ENCODE data around the gene KRCC1.
"Not testable (repeated sequence)": the region's sequence is repeated elsewhere in the genome, so short reads cannot be mapped to it uniquely, and the experiment has no call there.

Gene KRCC1

GRCh38 chr2:88003074-88003755 lies 52.4 kb downstream of the KRCC1 start:
- Histone ChIP-seq H2AFZ (ENCODE audit: low read depth, low read length, severe bottlenecking) (no peak overlapping the region), H3K4me3 (ENCODE audit: insufficient read depth, low read length, poor library complexity, severe bottlenecking) (no peak overlapping the region)
- TF ChIP-seq, protein P1, sequence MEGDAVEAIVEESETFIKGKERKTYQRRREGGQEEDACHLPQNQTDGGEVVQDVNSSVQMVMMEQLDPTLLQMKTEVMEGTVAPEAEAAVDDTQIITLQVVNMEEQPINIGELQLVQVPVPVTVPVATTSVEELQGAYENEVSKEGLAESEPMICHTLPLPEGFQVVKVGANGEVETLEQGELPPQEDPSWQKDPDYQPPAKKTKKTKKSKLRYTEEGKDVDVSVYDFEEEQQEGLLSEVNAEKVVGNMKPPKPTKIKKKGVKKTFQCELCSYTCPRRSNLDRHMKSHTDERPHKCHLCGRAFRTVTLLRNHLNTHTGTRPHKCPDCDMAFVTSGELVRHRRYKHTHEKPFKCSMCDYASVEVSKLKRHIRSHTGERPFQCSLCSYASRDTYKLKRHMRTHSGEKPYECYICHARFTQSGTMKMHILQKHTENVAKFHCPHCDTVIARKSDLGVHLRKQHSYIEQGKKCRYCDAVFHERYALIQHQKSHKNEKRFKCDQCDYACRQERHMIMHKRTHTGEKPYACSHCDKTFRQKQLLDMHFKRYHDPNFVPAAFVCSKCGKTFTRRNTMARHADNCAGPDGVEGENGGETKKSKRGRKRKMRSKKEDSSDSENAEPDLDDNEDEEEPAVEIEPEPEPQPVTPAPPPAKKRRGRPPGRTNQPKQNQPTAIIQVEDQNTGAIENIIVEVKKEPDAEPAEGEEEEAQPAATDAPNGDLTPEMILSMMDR (IDR thresholded peaks at IDR 0.05; ENCODE audit: insufficient read depth, low read length, poor library complexity, severe bottlenecking): no peak
- TF ChIP-seq EZH2phosphoT487 (conservative IDR thresholded peaks at IDR 0.05; ENCODE audit: low read length): no peak

DNA sequence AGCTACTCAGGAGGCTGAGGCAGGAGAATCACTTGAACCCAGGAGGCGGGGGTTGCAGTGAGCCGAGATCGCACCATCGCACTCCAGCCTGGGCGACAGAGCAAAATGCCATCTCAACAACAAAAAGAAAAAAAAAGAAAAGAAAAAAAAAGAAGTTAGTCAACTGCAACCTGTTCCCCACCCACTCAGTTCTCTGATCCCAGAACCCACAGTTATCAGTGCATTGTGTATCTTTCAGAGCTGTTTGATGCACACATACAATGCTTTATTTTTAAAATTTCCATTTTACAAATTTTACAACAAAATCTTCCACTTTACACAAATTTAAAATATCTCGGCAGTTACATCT lies 53.2 kb downstream of the KRCC1 start:
- Histone ChIP-seq H3K27ac (ENCODE audit: low read depth, low read length) (no peak overlapping the region), H3F3A (ENCODE audit: insufficient read depth) (no peaks in the 10 kb centered on the region), H3K36me3 (ENCODE audit: low read length) (no peaks in the 10 kb centered on the region), H3K4me2 (ENCODE audit: low read depth, low read length, poor library complexity, severe bottlenecking) (no peak overlapping the region), H3K9me2 (replicated peaks; ENCODE audit: insufficient read depth, low read length) (no peaks in the 10 kb centered on the region), H2AFZ (ENCODE audit: low read depth, low read length, severe bottlenecking) (no peak overlapping the region), H3K79me2 (ENCODE audit: insufficient read depth, low read length) (no peaks in the 10 kb centered on the region), H3K4me3 (ENCODE audit: insufficient read depth, low read length, poor library complexity, severe bottlenecking) (no peak overlapping the region), H4K20me1 (ENCODE audit: low read depth, low read length) (no peaks in the 10 kb centered on the region), H3K27me3 (ENCODE audit: low read length) (no peaks in the 10 kb centered on the region), H3K9me3 (ENCODE audit: insufficient read depth, low read length) (no peaks in the 10 kb centered on the region), H3K9ac (ENCODE audit: low read length) (no peak overlapping the region)
- no peak for TF ChIP-seq EZH2phosphoT487 (conservative IDR thresholded peaks at IDR 0.05; ENCODE audit: low read length)
- TF ChIP-seq, protein P1 (IDR thresholded peaks at IDR 0.05; ENCODE audit: insufficient read depth, low read length, poor library complexity, severe bottlenecking): no peak

More at GRCh38 chr2:88003074-88003755, 52.4 kb downstream of the KRCC1 start:
- Histone ChIP-seq H3K27me3 (ENCODE audit: low read length) (no peaks in the 10 kb centered on the region), H4K20me1 (ENCODE audit: low read depth, low read length) (no peaks in the 10 kb centered on the region), H3F3A (ENCODE audit: insufficient read depth) (no peaks in the 10 kb centered on the region), H3K9ac (ENCODE audit: low read length) (no peak overlapping the region), H3K4me2 (ENCODE audit: low read depth, low read length, poor library complexity, severe bottlenecking) (no peak overlapping the region), H3K9me2 (replicated peaks; ENCODE audit: insufficient read depth, low read length) (no peaks in the 10 kb centered on the region), H3K27ac (ENCODE audit: low read depth, low read length) (no peak overlapping the region), H3K79me2 (ENCODE audit: insufficient read depth, low read length) (no peaks in the 10 kb centered on the region), H3K9me3 (ENCODE audit: insufficient read depth, low read length) (no peaks in the 10 kb centered on the region), H3K36me3 (ENCODE audit: low read length) (no peaks in the 10 kb centered on the region)

- H3K4me2 ChIP-seq (ENCODE audit: low read depth, low read length, poor library complexity, severe bottlenecking); H3K27ac ChIP-seq (ENCODE audit: low read depth, low read length); H3K9me2 ChIP-seq (replicated peaks; ENCODE audit: insufficient read depth, low read length); H3K27me3 ChIP-seq (ENCODE audit: low read length); H3K79me2 ChIP-seq (ENCODE audit: insufficient read depth, low read length); H3K9ac ChIP-seq (ENCODE audit: low read length); H3F3A ChIP-seq (ENCODE audit: insufficient read depth); H4K20me1 ChIP-seq (ENCODE audit: low read depth, low read length); H3K9me3 ChIP-seq (ENCODE audit: insufficient read depth, low read length); H2AFZ ChIP-seq (ENCODE audit: low read depth, low read length, severe bottlenecking); H3K4me3 ChIP-seq (ENCODE audit: insufficient read depth, low read length, poor library complexity, severe bottlenecking); H3K36me3 ChIP-seq (ENCODE audit: low read length): not testable (repeated sequence)
Measured at GRCh38 chr2:88000474-88000873, 55.1 kb downstream of the KRCC1 start.

- no peaks in the 10 kb centered on the region for H3K27me3 ChIP-seq (ENCODE audit: low read length)
- no peak overlapping the region for H3K4me3 ChIP-seq (ENCODE audit: insufficient read depth, low read length, poor library complexity, severe bottlenecking)
- H3K79me2 ChIP-seq (ENCODE audit: insufficient read depth, low read length): no peaks in the 10 kb centered on the region
- H3K4me2 ChIP-seq (ENCODE audit: low read depth, low read length, poor library complexity, severe bottlenecking): no peak overlapping the region
- H2AFZ ChIP-seq (ENCODE audit: low read depth, low read length, severe bottlenecking): no peak overlapping the region
- H3K9me2 ChIP-seq (replicated peaks; ENCODE audit: insufficient read depth, low read length): no peaks in the 10 kb centered on the region
- TF ChIP-seq EZH2phosphoT487 (conservative IDR thresholded peaks at IDR 0.05; ENCODE audit: low read length): no peak
- TF ChIP-seq, protein P1 (IDR thresholded peaks at IDR 0.05; ENCODE audit: insufficient read depth, low read length, poor library complexity, severe bottlenecking): no peak
- no peaks in the 10 kb centered on the region for H3F3A ChIP-seq (ENCODE audit: insufficient read depth)
- H3K27ac ChIP-seq (ENCODE audit: low read depth, low read length): no peak overlapping the region
- no peaks in the 10 kb centered on the region for H3K9me3 ChIP-seq (ENCODE audit: insufficient read depth, low read length)
- H3K9ac ChIP-seq (ENCODE audit: low read length): no peak overlapping the region
- H3K36me3 ChIP-seq (ENCODE audit: low read length): no peaks in the 10 kb centered on the region
- no peaks in the 10 kb centered on the region for H4K20me1 ChIP-seq (ENCODE audit: low read depth, low read length)
Measured at GRCh38 chr2:87996570-87996969, 59.0 kb downstream of the KRCC1 start.

All from SU-DHL-6 (cell line).